ENCODE results near the gene DCST2.

The DCST2 gene

GRCh38 chr1:155010211-155010918 lies 23.2 kb downstream of the DCST2 start:
- TF ChIP-seq, protein P1, sequence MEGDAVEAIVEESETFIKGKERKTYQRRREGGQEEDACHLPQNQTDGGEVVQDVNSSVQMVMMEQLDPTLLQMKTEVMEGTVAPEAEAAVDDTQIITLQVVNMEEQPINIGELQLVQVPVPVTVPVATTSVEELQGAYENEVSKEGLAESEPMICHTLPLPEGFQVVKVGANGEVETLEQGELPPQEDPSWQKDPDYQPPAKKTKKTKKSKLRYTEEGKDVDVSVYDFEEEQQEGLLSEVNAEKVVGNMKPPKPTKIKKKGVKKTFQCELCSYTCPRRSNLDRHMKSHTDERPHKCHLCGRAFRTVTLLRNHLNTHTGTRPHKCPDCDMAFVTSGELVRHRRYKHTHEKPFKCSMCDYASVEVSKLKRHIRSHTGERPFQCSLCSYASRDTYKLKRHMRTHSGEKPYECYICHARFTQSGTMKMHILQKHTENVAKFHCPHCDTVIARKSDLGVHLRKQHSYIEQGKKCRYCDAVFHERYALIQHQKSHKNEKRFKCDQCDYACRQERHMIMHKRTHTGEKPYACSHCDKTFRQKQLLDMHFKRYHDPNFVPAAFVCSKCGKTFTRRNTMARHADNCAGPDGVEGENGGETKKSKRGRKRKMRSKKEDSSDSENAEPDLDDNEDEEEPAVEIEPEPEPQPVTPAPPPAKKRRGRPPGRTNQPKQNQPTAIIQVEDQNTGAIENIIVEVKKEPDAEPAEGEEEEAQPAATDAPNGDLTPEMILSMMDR (IDR thresholded peaks at IDR 0.05; ENCODE audit: low read length, missing control alignments): no peak
- no peak for DNase-seq (ENCODE audit: low read depth)
- H3K4me3 ChIP-seq (replicated peaks; ENCODE audit: low read depth, low read length): no peak overlapping the region

DNA sequence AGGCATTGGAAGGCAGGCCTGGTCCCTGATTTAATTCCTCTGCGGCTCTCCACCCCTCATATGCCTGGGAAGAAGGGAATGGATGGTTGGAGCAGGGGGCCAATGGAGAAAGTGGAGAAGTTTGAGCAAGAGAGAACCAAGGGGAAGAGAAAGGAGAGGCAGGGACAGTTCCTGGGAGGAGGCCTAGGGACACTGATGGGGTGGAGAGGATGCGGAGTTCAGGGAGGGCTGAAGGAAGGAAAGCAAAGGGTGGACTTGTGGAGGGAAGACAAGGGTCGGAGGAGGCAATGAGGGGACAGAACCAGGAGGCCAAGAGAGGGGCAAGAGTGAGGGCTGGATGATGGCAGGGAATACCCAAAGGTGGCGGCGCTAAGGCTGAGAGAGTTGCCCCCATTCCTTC lies 23.8 kb downstream of the DCST2 start:
- H3K4me3 ChIP-seq (replicated peaks; ENCODE audit: low read depth, low read length): no peak overlapping the region
- no peak for DNase-seq (ENCODE audit: low read depth)
- TF ChIP-seq, protein P1 (IDR thresholded peaks at IDR 0.05; ENCODE audit: low read length, missing control alignments): no peak

GRCh38 chr1:155009221-155009711 lies 24.3 kb downstream of the DCST2 start:
- DNase-seq (ENCODE audit: low read depth): no peak
- no peak overlapping the region for H3K4me3 ChIP-seq (replicated peaks; ENCODE audit: low read depth, low read length)
- TF ChIP-seq, protein P1 (IDR thresholded peaks at IDR 0.05; ENCODE audit: low read length, missing control alignments): no peak

DNA sequence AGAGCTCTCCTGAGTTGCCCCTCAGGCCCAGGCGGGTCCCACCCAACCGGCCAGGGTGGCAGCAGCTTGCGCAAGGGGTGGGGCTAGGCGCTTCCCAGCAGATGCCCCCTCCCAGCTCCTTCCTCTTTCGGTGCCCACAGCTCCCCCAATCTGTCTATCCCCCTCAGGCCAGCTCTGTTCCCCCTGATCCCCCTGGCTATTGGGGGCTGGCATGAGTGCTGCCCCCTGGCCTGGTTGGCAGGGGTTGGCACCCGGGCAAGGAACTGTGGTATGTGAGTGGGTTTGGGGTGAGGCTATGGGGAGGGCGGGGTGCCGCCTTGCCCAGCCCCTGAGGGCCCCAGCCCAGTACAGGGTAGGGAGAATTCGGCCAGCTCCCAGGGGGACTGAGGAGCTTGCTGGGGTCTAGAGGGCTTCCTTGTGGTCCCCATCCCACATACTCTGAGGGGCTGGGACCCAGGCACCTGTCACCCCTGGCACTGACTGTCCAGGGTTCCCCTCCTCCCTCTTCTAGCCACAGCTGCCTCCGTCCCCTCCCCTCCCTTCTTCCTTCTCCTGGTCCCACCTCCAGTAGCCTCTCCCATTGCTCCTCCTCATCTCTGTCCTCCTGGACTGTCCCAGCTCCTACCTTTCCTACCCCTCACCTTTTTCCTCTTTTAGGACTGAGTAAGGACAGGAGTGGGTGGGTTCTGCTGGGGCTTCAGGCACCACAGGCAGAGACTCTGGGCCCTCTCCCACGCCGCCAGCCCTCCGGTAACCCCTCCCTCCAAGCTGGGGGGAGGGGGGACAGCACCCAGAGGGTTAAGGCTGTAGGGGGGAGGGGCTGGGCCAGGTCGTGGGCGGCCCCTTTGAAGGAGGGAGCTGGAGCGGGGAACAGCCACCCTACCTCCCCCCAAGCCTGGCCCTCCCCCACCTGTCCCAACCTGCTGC lies 25.3 kb downstream of the DCST2 start:
- TF ChIP-seq, protein P1 (IDR thresholded peaks at IDR 0.05; ENCODE audit: low read length, missing control alignments): no peak
- H3K4me3 ChIP-seq (replicated peaks; ENCODE audit: low read depth, low read length): no peak overlapping the region
- no peak for DNase-seq (ENCODE audit: low read depth)

DNA sequence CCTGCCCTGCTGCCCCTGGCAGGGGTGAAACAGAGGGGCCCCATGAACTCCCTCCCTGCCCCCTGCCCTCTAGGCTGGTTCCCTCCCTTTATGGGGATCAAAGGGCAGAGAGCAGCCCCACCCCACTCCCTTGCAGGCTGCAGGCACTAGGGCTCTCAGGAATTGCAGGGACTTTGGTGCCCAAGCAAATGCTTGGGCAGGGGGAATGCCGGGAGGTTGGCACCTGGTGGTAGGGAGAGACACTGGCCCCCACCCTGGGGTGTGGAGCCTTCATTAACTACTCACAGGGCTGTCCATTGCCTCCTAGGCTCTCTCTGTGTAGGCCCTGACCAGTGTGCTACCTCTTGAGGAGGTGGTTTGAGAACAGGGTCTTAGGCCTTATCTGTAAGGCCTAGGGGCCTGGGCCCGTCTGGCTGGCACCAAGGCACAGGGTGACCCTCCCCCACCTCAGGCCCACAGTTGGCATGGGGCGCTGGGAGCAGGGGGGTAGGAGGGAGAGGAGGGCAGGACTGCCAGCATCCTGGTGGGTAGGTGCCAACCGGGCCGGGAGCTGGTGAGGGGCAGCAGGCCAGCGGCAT lies 26.2 kb downstream of the DCST2 start:
- no peak for DNase-seq (ENCODE audit: low read depth)
- no peak overlapping the region for H3K4me3 ChIP-seq (replicated peaks; ENCODE audit: low read depth, low read length)
- TF ChIP-seq, protein P1 (IDR thresholded peaks at IDR 0.05; ENCODE audit: low read length, missing control alignments): no peak

DNA sequence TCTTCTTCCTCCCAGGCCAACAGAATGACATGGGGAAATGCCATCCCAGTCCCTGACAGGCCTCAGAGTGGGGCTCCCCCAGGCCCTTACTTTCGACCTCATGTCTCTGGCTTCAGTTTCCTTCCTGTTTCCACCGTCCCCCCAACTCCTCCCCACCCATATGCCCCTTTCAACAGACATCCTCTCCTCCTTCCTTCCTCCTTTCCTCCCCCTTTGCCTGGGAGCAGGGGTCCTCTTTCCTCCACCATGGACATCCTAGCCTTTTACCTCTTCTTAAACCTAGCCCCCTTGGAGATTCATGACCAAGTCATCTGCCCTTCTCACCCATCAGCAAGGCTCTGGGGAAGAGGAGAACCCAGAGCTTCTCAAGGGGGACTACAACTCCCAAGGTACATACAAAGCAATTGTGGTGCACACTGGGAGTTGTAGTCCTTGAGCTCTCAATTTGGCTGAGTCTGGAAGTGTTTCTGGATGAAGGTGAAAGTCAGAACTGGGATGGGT lies 26.9 kb downstream of the DCST2 start:
- no peak overlapping the region for H3K4me3 ChIP-seq (replicated peaks; ENCODE audit: low read depth, low read length)
- DNase-seq (ENCODE audit: low read depth): peak; percentile 40
- TF ChIP-seq, protein P1 (IDR thresholded peaks at IDR 0.05; ENCODE audit: low read length, missing control alignments): no peak

Data from fibroblast of pulmonary artery (primary cell).